GM12878 (cell line): Measurements from ENCODE around the gene LONP1. TPM values are rescaled to one million over a fixed set of nuclear protein-coding genes. Genes with fewer than 3 reads are reported as not detected.

Source experiments
- ATF7 ChIP-seq: fragments of 450-650 bp; IDR thresholded peaks from 2 replicates; pipeline ENCODE4 v1.6.1; 2016; ENCODE audit warnings: low read depth, mild to moderate bottlenecking
- BRCA1 ChIP-seq: IDR thresholded peaks from 2 replicates; pipeline ENCODE4 v1.6.1; 2011; ENCODE audit warnings: low read depth, low read length, improper control_type of control experiment
- CBX3 ChIP-seq: fragments of 200-600 bp; sonication (generic); IDR thresholded peaks from 2 replicates; pipeline ENCODE4 v1.6.1; 2016; ENCODE audit warnings: low read depth, borderline replicate concordance
- CHD2 ChIP-seq: IDR thresholded peaks from 2 replicates; pipeline ENCODE4 v1.6.1; 2011; ENCODE audit warnings: low read depth, low read length, improper control_type of control experiment, borderline replicate concordance
- CREB1 ChIP-seq: IDR thresholded peaks from 2 replicates; pipeline ENCODE4 v1.6.1; 2012; ENCODE audit warnings: low read depth, mild to moderate bottlenecking, inconsistent platforms
- ESRRA ChIP-seq: IDR thresholded peaks from 2 replicates; pipeline ENCODE4 v1.6.1; 2012; ENCODE audit warnings: mild to moderate bottlenecking, low read length, improper control_type of control experiment
- ETV6 ChIP-seq, 2 experiments: fragments of 450-650 bp in 1 of 2; IDR thresholded peaks in 1 of 2; conservative IDR thresholded peaks in 1 of 2; 2 replicates each; pipeline ENCODE4 v1.6.1; 2014; ENCODE audit warnings: antibody characterized with exemption in 1 of 2, borderline replicate concordance in 1 of 2, low read depth in 1 of 2, mild to moderate bottlenecking in 1 of 2, moderate library complexity in 1 of 2
- GABPA ChIP-seq: IDR thresholded peaks from 2 replicates; pipeline ENCODE4 v1.6.1; 2014; ENCODE audit warnings: antibody characterized with exemption, low read depth, mild to moderate bottlenecking, inconsistent platforms
- MTA3 ChIP-seq: IDR thresholded peaks from 2 replicates; pipeline ENCODE4 v1.6.1; 2012; ENCODE audit warnings: low read length, inconsistent platforms, borderline replicate concordance
- NFYB ChIP-seq: IDR thresholded peaks from 2 replicates; pipeline ENCODE4 v1.6.1; 2011; ENCODE audit warnings: low read depth, mild to moderate bottlenecking, low read length, improper control_type of control experiment, moderate library complexity; ENCODE audit not compliant: insufficient read depth
- PAX5 ChIP-seq: IDR thresholded peaks from 2 replicates; pipeline ENCODE4 v1.6.1; 2011; ENCODE audit warnings: low read depth, low read length, borderline replicate concordance
- POLR2AphosphoS2 ChIP-seq: IDR thresholded peaks from 2 replicates; pipeline ENCODE4 v1.6.1; 2011; ENCODE audit warnings: low read depth, mild to moderate bottlenecking, low read length, improper control_type of control experiment, moderate library complexity
- POLR2AphosphoS5 ChIP-seq: IDR thresholded peaks from 2 replicates; pipeline ENCODE4 v1.6.1; 2011; ENCODE audit warnings: mild to moderate bottlenecking, low read length, inconsistent platforms
- SMAD1 ChIP-seq: fragments of 450-650 bp; IDR thresholded peaks from 2 replicates; pipeline ENCODE4 v1.6.1; 2018; ENCODE audit warnings: mild to moderate bottlenecking, low read depth; ENCODE audit not compliant: partially characterized antibody
- SMAD5 ChIP-seq: IDR thresholded peaks from 2 replicates; pipeline ENCODE4 v1.6.1; 2016; ENCODE audit warnings: antibody characterized with exemption, low read depth
- SPI1 ChIP-seq: IDR thresholded peaks from 2 replicates; pipeline ENCODE4 v1.6.1; 2011; ENCODE audit warnings: low read depth, mild to moderate bottlenecking, low read length, moderate library complexity, borderline replicate concordance; ENCODE audit not compliant: insufficient read depth
- TCF12 ChIP-seq: IDR thresholded peaks from 2 replicates; pipeline ENCODE4 v1.6.1; 2011; ENCODE audit warnings: low read depth, mild to moderate bottlenecking, low read length
- TCF7 ChIP-seq: IDR thresholded peaks from 2 replicates; pipeline ENCODE4 v1.6.1; 2014; ENCODE audit warnings: antibody characterized with exemption, borderline replicate concordance
- ZZZ3 ChIP-seq: IDR thresholded peaks from 2 replicates; pipeline ENCODE4 v1.6.1; 2011; ENCODE audit warnings: low read depth; ENCODE audit not compliant: control insufficient read depth, insufficient read length
- polyA plus RNA-seq, 11 experiments: library from polyadenylated mRNA; depleted of rRNA in 4 of 11; unstranded in 6 of 11; stranded (reverse) in 5 of 11; fragments of >200 nt; fragmentation: Nextera tagmentation in 4 of 11; fragmentation: Illumina TruSeq in 1 of 11; extraction: Ambion mirVana in 4 of 11; extraction: Trizol in 1 of 11; gene quantifications; 1 replicate in 1 of 11; 2 replicates in 10 of 11; pipeline versions ENCODE4 v1.2.1 to v1.2.3, GENCODE V29; 2011 to 2016; ENCODE audit warnings: inconsistent platforms in 2 of 11, missing spikeins in 2 of 11, low read depth in 1 of 11
- total RNA-seq, 4 experiments: library from RNA; depleted of rRNA in 3 of 4; stranded (reverse); fragments of >200 nt in 3 of 4; fragmentation: Illumina TruSeq in 1 of 4; extraction: Trizol in 1 of 4; gene quantifications; 2 replicates each; pipeline versions ENCODE4 v1.2.1 to v1.2.3, GENCODE V29; 2013 to 2021
- TF ChIP-seq, protein P1 (sequence below): fragments of 450-650 bp; IDR thresholded peaks from 2 replicates; pipeline ENCODE4 v1.6.1; 2017; ENCODE audit warnings: low read depth, mild to moderate bottlenecking, moderate library complexity
- TF ChIP-seq, protein P2 (sequence below): fragments of 450-650 bp; formaldehyde crosslinking; IDR thresholded peaks from 2 replicates; pipeline ENCODE4 v1.5.0; 2022; ENCODE audit warnings: mild to moderate bottlenecking, missing genetic modification characterization
- TF ChIP-seq, protein P3 (sequence below): IDR thresholded peaks from 2 replicates; pipeline ENCODE4 v1.6.1; 2012; ENCODE audit warnings: mild to moderate bottlenecking, low read depth, low read length

Gene LONP1
- total and polyA plus RNA-seq, 10 of the 15 experiments (the other 5 are each of a cell fraction or from before 2014, with no cell fraction given) = 0.61 to 136 (median 59.5) TPM

DNA sequence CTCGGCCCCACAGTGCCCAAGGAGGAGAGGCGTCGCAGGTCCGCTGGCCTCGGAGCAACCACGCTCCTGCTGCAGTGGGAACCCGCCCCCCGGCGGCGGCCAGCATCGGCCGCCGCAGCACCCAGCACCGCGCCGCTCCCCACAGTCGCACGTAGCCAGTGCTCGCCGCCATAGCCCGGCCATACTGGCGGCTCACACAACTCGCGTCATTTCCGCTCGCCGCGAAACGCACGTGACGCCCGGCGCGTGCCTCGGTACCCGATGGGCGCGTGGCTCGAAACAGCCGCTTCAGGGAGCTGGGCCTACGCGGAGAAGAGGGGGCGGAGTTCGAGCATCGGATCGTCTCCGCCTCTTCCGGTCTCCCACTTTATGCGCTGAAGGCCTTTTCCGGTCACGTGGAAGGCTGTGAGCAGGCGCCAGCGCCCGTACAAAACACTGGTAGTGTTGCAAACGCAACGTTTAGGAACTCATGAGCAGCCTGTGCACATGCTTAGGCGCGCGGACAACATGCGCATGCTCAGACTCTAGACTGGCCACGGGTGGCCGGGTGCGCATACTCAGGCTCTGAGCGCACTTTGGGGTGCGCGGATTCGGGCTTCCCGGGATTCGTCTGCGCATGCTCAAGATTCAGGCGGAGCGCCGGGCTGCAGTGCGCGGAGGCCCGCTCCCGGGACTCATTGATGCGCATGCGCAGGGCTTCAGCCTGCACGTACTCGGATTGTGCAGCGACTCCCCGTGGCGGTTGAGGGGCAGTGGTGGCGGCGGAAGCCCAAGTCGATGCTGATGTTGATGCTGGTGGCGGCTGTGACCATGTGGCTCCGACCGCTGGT, at the start of gene LONP1, which contains the start of gene CATSPERD (continued):
- peak; percentile 88 for TF ChIP-seq POLR2AphosphoS5
- TF ChIP-seq, protein P1, sequence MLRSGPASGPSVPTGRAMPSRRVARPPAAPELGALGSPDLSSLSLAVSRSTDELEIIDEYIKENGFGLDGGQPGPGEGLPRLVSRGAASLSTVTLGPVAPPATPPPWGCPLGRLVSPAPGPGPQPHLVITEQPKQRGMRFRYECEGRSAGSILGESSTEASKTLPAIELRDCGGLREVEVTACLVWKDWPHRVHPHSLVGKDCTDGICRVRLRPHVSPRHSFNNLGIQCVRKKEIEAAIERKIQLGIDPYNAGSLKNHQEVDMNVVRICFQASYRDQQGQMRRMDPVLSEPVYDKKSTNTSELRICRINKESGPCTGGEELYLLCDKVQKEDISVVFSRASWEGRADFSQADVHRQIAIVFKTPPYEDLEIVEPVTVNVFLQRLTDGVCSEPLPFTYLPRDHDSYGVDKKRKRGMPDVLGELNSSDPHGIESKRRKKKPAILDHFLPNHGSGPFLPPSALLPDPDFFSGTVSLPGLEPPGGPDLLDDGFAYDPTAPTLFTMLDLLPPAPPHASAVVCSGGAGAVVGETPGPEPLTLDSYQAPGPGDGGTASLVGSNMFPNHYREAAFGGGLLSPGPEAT = peak; percentile 97
- no peak for TF ChIP-seq SPI1
- peak; percentile 98 for TF ChIP-seq CREB1
- TF ChIP-seq GABPA = peak; percentile 89
- TF ChIP-seq, protein P2, sequence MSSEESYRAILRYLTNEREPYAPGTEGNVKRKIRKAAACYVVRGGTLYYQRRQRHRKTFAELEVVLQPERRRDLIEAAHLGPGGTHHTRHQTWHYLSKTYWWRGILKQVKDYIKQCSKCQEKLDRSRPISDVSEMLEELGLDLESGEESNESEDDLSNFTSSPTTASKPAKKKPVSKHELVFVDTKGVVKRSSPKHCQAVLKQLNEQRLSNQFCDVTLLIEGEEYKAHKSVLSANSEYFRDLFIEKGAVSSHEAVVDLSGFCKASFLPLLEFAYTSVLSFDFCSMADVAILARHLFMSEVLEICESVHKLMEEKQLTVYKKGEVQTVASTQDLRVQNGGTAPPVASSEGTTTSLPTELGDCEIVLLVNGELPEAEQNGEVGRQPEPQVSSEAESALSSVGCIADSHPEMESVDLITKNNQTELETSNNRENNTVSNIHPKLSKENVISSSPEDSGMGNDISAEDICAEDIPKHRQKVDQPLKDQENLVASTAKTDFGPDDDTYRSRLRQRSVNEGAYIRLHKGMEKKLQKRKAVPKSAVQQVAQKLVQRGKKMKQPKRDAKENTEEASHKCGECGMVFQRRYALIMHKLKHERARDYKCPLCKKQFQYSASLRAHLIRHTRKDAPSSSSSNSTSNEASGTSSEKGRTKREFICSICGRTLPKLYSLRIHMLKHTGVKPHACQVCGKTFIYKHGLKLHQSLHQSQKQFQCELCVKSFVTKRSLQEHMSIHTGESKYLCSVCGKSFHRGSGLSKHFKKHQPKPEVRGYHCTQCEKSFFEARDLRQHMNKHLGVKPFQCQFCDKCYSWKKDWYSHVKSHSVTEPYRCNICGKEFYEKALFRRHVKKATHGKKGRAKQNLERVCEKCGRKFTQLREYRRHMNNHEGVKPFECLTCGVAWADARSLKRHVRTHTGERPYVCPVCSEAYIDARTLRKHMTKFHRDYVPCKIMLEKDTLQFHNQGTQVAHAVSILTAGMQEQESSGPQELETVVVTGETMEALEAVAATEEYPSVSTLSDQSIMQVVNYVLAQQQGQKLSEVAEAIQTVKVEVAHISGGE (CRISPR knock-in tag) = no peak
- no peak; the same call in 1 of the 2 replicates for TF ChIP-seq SMAD5
- no peak for TF ChIP-seq NFYB
- 0 out of 2 replicates have a peak, but pooled peaks have one; percentile 60 for TF ChIP-seq TCF12
- TF ChIP-seq TCF7 = no peak
- no peak for TF ChIP-seq ETV6 (conservative IDR thresholded peaks at IDR 0.05 in 1 of 2, IDR thresholded peaks at IDR 0.05 in 1 of 2; ENCODE audit: borderline replicate concordance in 1 of 2, low read depth in 1 of 2)
- TF ChIP-seq ZZZ3 = no peak
- TF ChIP-seq CHD2 = peak; percentile 57; the same call in 1 of the 2 replicates
- no peak for TF ChIP-seq SMAD1
- TF ChIP-seq ATF7 = peak; percentile 27; the same call in 1 of the 2 replicates
- TF ChIP-seq ESRRA = no peak
- no peak for TF ChIP-seq BRCA1
- no peak for TF ChIP-seq CBX3
- TF ChIP-seq, protein P3, sequence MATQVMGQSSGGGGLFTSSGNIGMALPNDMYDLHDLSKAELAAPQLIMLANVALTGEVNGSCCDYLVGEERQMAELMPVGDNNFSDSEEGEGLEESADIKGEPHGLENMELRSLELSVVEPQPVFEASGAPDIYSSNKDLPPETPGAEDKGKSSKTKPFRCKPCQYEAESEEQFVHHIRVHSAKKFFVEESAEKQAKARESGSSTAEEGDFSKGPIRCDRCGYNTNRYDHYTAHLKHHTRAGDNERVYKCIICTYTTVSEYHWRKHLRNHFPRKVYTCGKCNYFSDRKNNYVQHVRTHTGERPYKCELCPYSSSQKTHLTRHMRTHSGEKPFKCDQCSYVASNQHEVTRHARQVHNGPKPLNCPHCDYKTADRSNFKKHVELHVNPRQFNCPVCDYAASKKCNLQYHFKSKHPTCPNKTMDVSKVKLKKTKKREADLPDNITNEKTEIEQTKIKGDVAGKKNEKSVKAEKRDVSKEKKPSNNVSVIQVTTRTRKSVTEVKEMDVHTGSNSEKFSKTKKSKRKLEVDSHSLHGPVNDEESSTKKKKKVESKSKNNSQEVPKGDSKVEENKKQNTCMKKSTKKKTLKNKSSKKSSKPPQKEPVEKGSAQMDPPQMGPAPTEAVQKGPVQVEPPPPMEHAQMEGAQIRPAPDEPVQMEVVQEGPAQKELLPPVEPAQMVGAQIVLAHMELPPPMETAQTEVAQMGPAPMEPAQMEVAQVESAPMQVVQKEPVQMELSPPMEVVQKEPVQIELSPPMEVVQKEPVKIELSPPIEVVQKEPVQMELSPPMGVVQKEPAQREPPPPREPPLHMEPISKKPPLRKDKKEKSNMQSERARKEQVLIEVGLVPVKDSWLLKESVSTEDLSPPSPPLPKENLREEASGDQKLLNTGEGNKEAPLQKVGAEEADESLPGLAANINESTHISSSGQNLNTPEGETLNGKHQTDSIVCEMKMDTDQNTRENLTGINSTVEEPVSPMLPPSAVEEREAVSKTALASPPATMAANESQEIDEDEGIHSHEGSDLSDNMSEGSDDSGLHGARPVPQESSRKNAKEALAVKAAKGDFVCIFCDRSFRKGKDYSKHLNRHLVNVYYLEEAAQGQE = no peak
- TF ChIP-seq MTA3 = no peak; the same call in 1 of the 2 replicates
- peak; percentile 9; the same call in 1 of the 2 replicates for TF ChIP-seq PAX5
- peak; percentile 49; the same call in 1 of the 2 replicates for TF ChIP-seq POLR2AphosphoS2
